KMS-11 (cell line): ENCODE measurements around the gene PTPRT.

Experiments used
- H2AFZ ChIP-seq: fragments of 200-600 bp; sonication (generic); 2 replicates; pipeline ENCODE4 v1.6.1; 2016; ENCODE audit warnings: antibody characterized with exemption, mixed run types, low read depth
- H3K27ac ChIP-seq: fragments of 200-600 bp; sonication (generic); 2 replicates; pipeline ENCODE4 v1.6.1; 2016; ENCODE audit warnings: mild to moderate bottlenecking, mixed run types
- H3K27me3 ChIP-seq: fragments of 200-600 bp; sonication (generic); 2 replicates; pipeline ENCODE4 v1.6.1; 2017; ENCODE audit warnings: mild to moderate bottlenecking, low read depth, mixed run types, moderate library complexity; ENCODE audit not compliant: insufficient read depth
- H3K36me3 ChIP-seq: fragments of 200-600 bp; sonication (generic); 2 replicates; pipeline ENCODE4 v1.6.1; 2017; ENCODE audit warnings: mild to moderate bottlenecking, mixed run types; ENCODE audit not compliant: insufficient read depth
- H3K4me1 ChIP-seq: fragments of 200-600 bp; sonication (generic); 2 replicates; pipeline ENCODE4 v1.6.1; 2016; ENCODE audit warnings: mild to moderate bottlenecking, low read depth, mixed run types; ENCODE audit not compliant: poor library complexity, severe bottlenecking
- H3K4me2 ChIP-seq: fragments of 200-600 bp; sonication (generic); 2 replicates; pipeline ENCODE4 v1.7.0; 2016; ENCODE audit warnings: mild to moderate bottlenecking, mixed run types
- H3K4me3 ChIP-seq: fragments of 200-600 bp; sonication (generic); IDR thresholded peaks from 2 replicates; pipeline ENCODE4 v1.6.1; 2017; ENCODE audit warnings: low read depth, low read length, mixed read lengths; ENCODE audit not compliant: insufficient read depth
- H3K79me2 ChIP-seq: fragments of 200-600 bp; sonication (generic); 2 replicates; pipeline ENCODE4 v1.6.1; 2016; ENCODE audit warnings: low read depth, mixed run types; ENCODE audit not compliant: insufficient read depth
- H3K9ac ChIP-seq: fragments of 200-600 bp; sonication (generic); 2 replicates; pipeline ENCODE4 v1.6.1; 2016; ENCODE audit warnings: mild to moderate bottlenecking, mixed run types
- H4K20me1 ChIP-seq: fragments of 200-600 bp; sonication (generic); 2 replicates; pipeline ENCODE4 v1.6.1; 2016; ENCODE audit warnings: mild to moderate bottlenecking, mixed run types; ENCODE audit not compliant: insufficient read depth
- TF ChIP-seq, protein P1 (sequence below): fragments of 200-600 bp; sonication (generic); conservative IDR thresholded peaks from 2 replicates; pipeline ENCODE4 v1.6.1; 2017; ENCODE audit warnings: low read depth, mild to moderate bottlenecking, antibody characterized with exemption, low read length, moderate library complexity, mixed read lengths

Gene PTPRT

DNA sequence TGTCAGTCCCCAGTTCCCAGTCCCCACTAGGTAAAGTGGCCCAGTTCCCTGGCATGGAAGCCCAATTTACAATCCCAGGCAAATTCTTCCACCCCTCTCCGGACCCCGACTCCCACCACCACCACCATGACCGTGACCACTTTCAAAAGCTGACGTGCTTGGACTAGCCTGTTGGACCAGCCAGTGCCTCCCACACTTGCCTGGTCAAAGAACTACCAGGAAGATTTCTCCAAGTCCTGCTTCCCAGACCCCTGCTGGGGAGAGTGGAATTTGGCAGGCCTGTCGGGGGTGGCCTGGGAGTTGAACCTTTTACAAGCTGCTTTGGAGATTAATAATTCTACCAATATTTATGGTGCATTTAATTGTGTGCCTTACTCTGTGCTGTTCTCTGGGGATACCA, 1.4 kb upstream of the PTPRT start:
- Histone ChIP-seq H2AFZ (no peak overlapping the region), H3K79me2 (no peaks in the 10 kb centered on the region), H3K27me3 (peaks cover 3% of the 10 kb centered on the region; the same call in 1 of the 2 replicates)

DNA sequence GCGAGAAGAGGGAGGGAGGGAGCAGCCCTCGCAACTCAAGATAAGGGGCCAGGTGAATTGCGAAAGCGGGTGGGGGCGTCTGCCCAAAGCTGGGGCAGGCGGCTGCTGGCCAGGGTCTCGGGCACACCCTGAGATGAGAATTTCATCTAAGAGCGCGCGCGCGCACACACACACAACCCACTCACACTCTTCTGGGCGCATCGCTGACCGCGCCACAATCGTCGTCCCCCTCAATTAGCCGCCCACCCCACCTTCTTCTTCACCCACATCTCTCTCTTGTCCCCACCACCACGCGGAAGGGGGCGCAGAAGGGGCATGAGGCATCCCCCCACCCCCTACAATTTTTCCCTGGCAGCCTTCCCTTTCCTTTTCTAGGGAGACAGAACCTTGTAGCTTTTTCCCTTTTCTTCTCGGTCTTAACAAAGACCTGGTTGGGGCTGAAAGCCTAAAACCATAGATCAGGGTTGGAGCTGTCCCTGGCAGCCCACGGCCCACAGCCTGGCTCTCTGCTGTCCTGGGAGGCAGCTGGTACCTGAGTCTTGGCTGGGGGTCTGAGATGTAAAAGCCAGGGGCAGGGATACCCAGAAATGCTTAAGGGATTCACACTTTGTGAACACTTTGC, 737 bp upstream of the PTPRT start:
- no peaks in the 10 kb centered on the region for H3K36me3 ChIP-seq
- no peaks in the 10 kb centered on the region for H4K20me1 ChIP-seq
- no peaks in the 10 kb centered on the region for H3K79me2 ChIP-seq
- no peak overlapping the region for H2AFZ ChIP-seq
- no peak overlapping the region for H3K4me3 ChIP-seq
- no peak overlapping the region for H3K27ac ChIP-seq
- no peaks in the 10 kb centered on the region for H3K4me1 ChIP-seq
- peaks cover 3% of the 10 kb centered on the region; the same call in 1 of the 2 replicates for H3K27me3 ChIP-seq
- H3K4me2 ChIP-seq: no peak overlapping the region
- H3K9ac ChIP-seq: no peak overlapping the region
- TF ChIP-seq, protein P1, sequence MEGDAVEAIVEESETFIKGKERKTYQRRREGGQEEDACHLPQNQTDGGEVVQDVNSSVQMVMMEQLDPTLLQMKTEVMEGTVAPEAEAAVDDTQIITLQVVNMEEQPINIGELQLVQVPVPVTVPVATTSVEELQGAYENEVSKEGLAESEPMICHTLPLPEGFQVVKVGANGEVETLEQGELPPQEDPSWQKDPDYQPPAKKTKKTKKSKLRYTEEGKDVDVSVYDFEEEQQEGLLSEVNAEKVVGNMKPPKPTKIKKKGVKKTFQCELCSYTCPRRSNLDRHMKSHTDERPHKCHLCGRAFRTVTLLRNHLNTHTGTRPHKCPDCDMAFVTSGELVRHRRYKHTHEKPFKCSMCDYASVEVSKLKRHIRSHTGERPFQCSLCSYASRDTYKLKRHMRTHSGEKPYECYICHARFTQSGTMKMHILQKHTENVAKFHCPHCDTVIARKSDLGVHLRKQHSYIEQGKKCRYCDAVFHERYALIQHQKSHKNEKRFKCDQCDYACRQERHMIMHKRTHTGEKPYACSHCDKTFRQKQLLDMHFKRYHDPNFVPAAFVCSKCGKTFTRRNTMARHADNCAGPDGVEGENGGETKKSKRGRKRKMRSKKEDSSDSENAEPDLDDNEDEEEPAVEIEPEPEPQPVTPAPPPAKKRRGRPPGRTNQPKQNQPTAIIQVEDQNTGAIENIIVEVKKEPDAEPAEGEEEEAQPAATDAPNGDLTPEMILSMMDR: no peak

More for the DNA sequence above, 1.4 kb upstream of the PTPRT start:
- Histone ChIP-seq H3K36me3 (no peaks in the 10 kb centered on the region), H3K9ac (no peak overlapping the region), H3K4me3 (no peak overlapping the region), H3K4me2 (no peak overlapping the region), H3K4me1 (no peaks in the 10 kb centered on the region), H4K20me1 (no peaks in the 10 kb centered on the region), H3K27ac (no peak overlapping the region)
- TF ChIP-seq, protein P1: no peak

DNA sequence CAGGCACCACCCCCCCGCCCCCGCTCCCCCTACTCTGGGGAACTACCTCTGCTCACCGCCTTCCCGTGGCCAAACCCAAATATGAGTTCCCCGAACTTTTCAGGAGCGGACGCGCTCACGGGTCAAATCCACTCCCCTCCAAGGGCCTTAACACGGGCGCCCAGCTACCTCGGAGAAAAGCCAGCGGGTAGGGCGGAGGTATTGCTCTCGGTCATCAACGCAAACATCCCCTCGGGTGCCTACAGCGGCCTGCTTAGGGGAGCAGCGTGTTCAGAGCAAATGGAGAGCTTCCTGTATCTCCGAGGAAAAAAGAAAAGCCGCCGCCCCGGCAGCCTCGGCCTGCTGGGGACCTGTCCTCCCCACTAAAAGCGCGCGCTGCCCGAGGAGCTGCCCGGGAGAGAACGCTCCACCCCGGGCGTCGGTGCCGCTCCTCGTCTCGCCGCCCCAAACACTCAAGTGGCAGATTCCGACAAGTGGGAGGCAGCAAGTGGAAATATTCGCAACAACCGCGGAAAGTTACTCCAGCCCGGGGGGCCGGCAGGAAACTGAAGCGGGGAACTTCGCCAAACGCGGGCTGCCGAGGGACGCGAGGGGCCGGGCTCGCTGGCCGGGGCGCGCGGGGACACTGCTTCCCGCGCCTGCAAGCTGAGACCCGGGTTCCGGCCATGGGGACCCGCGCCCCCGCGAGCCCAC, 699 bp downstream of the PTPRT start:
- Histone ChIP-seq H3K79me2 (no peaks in the 10 kb centered on the region), H2AFZ (no peak overlapping the region), H3K4me1 (no peaks in the 10 kb centered on the region), H3K36me3 (no peaks in the 10 kb centered on the region), H3K4me2 (no peak overlapping the region), H3K27ac (no peak overlapping the region), H4K20me1 (no peaks in the 10 kb centered on the region), H3K9ac (no peak overlapping the region), H3K4me3 (no peak overlapping the region), H3K27me3 (peaks cover 3% of the 10 kb centered on the region; the same call in 1 of the 2 replicates)
- TF ChIP-seq, protein P1: no peak

DNA sequence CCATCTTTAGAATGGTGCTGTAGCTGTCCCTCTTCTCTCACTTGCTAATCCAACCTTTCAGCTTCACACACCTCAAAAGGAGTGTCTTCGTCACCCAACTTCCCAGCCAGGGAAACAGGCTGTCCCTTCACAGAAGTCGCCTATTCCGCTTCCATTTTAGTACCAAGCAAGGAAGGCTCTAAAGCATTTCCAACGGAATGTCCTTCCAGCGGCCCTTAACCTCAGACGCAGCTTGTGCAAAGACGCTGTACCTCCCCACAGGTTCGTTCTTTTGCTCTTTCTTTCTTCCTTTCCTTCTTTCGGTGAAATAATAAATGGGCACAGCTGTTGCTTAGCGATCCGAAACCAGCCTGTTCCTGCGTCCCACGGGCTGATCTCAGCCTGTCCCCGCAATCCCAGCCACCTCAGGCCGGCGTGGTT, 1.5 kb downstream of the PTPRT start:
- no peak overlapping the region for H3K27ac ChIP-seq
- no peaks in the 10 kb centered on the region for H4K20me1 ChIP-seq
- H3K27me3 ChIP-seq: peaks cover 3% of the 10 kb centered on the region; the same call in 1 of the 2 replicates
- H3K9ac ChIP-seq: no peak overlapping the region
- TF ChIP-seq, protein P1: no peak
- H3K36me3 ChIP-seq: no peaks in the 10 kb centered on the region
- H3K4me3 ChIP-seq: no peak overlapping the region
- H2AFZ ChIP-seq: no peak overlapping the region; the same call in 1 of the 2 replicates
- H3K4me2 ChIP-seq: peak overlapping the region; percentile 12; the same call in 1 of the 2 replicates
- H3K4me1 ChIP-seq: no peaks in the 10 kb centered on the region
- no peaks in the 10 kb centered on the region for H3K79me2 ChIP-seq
